GM21528 (cell line): ENCODE measurements around the gene KCNH6.

Source experiments
- ATAC-seq: cut with Tn5 transposase; IDR thresholded peaks from one replicate; pipeline ENCODE4 v1.9.1; 2021; ENCODE audit warnings: mild to moderate bottlenecking, moderate library complexity; ENCODE audit not compliant: unreplicated experiment, low FRiP score

KCNH6 gene

DNA sequence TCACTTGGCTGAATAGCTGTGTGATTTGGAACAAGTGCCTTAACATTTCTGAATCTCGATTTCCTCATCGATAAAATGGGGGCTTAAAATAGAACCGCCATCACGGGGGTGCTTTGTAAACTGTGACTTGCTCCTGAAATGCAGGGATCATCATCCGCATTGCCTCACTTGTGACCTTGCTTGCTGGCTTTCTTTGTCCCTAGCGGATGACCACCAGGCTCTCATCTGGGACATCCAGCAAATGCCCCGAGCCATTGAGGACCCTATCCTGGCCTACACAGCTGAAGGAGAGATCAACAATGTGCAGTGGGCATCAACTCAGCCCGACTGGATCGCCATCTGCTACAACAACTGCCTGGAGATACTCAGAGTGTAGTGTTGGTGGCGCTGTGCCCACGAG, 65.6 kb downstream of the KCNH6 start:
- no peak for ATAC-seq

DNA sequence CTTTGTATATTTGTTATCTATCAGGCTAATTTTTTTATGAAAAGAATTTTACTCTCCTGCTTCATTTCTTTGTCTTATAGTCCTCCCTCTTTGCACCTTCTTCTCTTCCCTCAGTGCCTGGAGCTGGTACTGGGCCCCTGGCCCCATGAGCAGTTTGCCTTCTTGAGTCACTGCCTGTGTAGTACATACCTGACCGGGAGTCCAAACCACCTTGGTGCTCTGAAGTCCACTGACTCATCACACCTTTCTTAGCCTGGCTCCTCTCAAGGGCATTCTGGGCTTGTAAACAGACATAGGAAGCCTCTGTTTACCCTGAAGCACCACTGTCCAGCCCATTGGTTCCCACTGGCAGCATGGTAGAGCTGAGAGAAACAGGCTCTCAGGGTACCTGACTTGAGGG, 66.5 kb downstream of the KCNH6 start:
- no peak for ATAC-seq

DNA sequence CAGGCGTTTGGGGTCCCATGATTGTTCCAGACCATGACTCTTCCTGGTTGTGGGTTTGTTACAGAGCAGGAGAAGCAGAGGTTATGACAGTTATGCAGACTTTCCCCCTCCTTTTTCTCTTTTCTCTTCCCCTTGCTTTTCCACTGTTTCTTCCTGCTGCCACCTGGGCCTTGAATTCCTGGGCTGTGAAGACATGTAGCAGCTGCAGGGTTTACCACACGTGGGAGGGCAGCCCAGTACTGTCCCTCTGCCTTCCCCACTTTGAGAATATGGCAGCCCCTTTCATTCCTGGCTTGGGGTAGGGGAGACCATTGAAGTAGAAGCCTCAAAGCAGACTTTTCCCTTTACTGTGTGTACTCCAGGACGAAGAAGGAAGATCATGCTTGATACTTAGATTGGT, 69.6 kb downstream of the KCNH6 start:
- ATAC-seq, result no peak

DNA sequence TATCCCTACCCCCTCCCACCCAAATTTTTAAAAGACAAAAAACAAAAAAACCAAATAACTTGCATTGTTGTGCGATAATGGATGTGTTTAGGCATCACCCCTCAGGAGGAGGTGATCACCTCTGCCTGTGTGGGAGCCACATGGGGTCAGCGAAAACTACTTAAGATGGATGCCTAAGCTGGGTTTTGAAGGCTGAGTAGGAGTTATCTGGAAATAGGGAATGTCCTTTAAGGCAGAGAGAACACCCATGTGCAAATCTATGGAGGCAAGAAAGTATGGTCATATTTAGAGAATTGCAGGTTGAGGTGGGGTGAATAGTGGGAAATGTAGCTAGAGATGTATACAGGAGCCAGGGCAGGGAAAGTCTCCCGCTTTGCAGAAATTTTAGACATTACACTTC, 72.0 kb downstream of the KCNH6 start:
- no peak for ATAC-seq
